Sigmoid colon (tissue), 7 donors: ENCODE data around the gene PSMB10. TPM values are rescaled to one million over a fixed set of nuclear protein-coding genes. Genes with fewer than 3 reads are reported as not detected.

Source experiments
- DNase-seq: peaks from one replicate; pipeline ENCODE4 v3.0.0-alpha.2; 2019
- H3K27ac ChIP-seq, 4 donors: fragments of 200-600 bp; sonication (generic); one replicate each; pipeline ENCODE4 v1.5.1; 2016 to 2019; ENCODE audit warnings: mild to moderate bottlenecking in 1 of 4
- H3K27me3 ChIP-seq, 3 donors: fragments of 200-600 bp; sonication (generic); one replicate each; pipeline ENCODE4 v1.5.1; 2019; ENCODE audit warnings: mild to moderate bottlenecking in 1 of 3
- H3K36me3 ChIP-seq, 4 donors: fragments of 200-600 bp; sonication (generic); one replicate each; pipeline ENCODE4 v1.5.1; 2016 to 2019
- H3K4me1 ChIP-seq, 4 donors: fragments of 200-600 bp; sonication (generic); one replicate each; pipeline ENCODE4 v1.5.1; 2017 to 2019
- H3K4me3 ChIP-seq, 4 donors: fragments of 200-600 bp; sonication (generic); one replicate each; pipeline ENCODE4 v1.5.1; 2017 to 2019; ENCODE audit warnings: mild to moderate bottlenecking in 2 of 4, moderate library complexity in 1 of 4
- H3K9me3 ChIP-seq, 4 donors: fragments of 200-600 bp in 3 of 4; sonication (generic) in 3 of 4; one replicate each; pipeline versions ENCODE4 v1.5.1 to v1.6.1; 2013 to 2019
- CTCF ChIP-seq, 4 experiments: fragments of 450-650 bp in 3 of 4; fragments of 200-600 bp in 1 of 4; IDR thresholded peaks; one replicate each; pipeline ENCODE4 v1.5.1; 2016 to 2019; ENCODE audit warnings: antibody characterized with exemption in 4 of 4, mild to moderate bottlenecking in 3 of 4, moderate library complexity in 2 of 4
- EP300 ChIP-seq, 4 donors: sonication (generic); formaldehyde crosslinking; IDR thresholded peaks; one replicate each; pipeline ENCODE4 v1.6.1; 2017; ENCODE audit warnings: antibody characterized with exemption in 4 of 4
- POLR2A ChIP-seq, 2 donors: fragments of 450-650 bp; IDR thresholded peaks; one replicate each; pipeline ENCODE4 v1.6.1; 2016; ENCODE audit warnings: antibody characterized with exemption in 2 of 2, mild to moderate bottlenecking in 2 of 2, moderate library complexity in 2 of 2
- POLR2AphosphoS5 ChIP-seq, 4 donors: sonication (generic); formaldehyde crosslinking; IDR thresholded peaks; one replicate each; pipeline ENCODE4 v1.6.1; 2017; ENCODE audit warnings: antibody characterized with exemption in 4 of 4
- WGBS, 2 donors: extraction: QIAGEN DNeasy Blood & Tissue Kit; methylation state at CpG; one replicate each; pipeline ENCODE4 v1.1.7; 2013; 5-methylcytosine and 5-hydroxymethylcytosine counted together
- intact Hi-C: fragments of 100-400 bp; cut with DNase I; formaldehyde crosslinking; loops from one replicate; pipeline ENCODE4 v1.15.1; 2023
- polyA plus RNA-seq, 3 donors: library from polyadenylated mRNA; stranded (reverse); fragments of 200-250 nt; gene quantifications; one replicate each; pipeline ENCODE4 v1.2.3, GENCODE V29; 2013
- small RNA-seq, 3 donors: library from RNA; depleted of rRNA; stranded (forward); fragments of <200 nt; gene quantifications; one replicate each; pipeline ENCODE3, GENCODE V24; 2016
- total RNA-seq, 4 donors: library from RNA; depleted of rRNA; stranded (reverse); fragments of >200 nt; gene quantifications; one replicate each; pipeline ENCODE4 v1.1.0, GENCODE V29; 2016
- donor health status: healthy with polysubstance abuse.
- donor health status: Bipolar disorder and iron deficiency.
- donor health status: healthy.

PSMB10 gene
- total and polyA plus RNA-seq, 7 donors = 37.1 to 200 (median 61.0) TPM

GRCh38 chr16:67885976-67886375 is 50.7 kb downstream of the PSMB10 start:
- intact Hi-C loops = loop anchor here (2.0 kb wide), 1 partner anchor 39 kb away; the partner anchor contains the start of genes CENPT and NUTF2
- Histone ChIP-seq H3K4me3 (no peak overlapping the region), H3K9me3 (no peaks in the 10 kb centered on the region), H3K27me3 (no peaks in the 10 kb centered on the region), H3K4me1 (peaks cover 0 to 13% (median 9%) of the 10 kb centered on the region in 4 donors), H3K27ac (no peak overlapping the region), H3K36me3 (peaks cover 24 to 32% (median 26%) of the 10 kb centered on the region in 4 donors)
- TF ChIP-seq EP300 (IDR thresholded peaks at IDR 0.05) = no peak
- no peak for TF ChIP-seq POLR2A (IDR thresholded peaks at IDR 0.05)
- TF ChIP-seq POLR2AphosphoS5 (IDR thresholded peaks at IDR 0.05) = no peak
- TF ChIP-seq CTCF (IDR thresholded peaks at IDR 0.05) = no peak
- no peak for DNase-seq
- WGBS, 2 donors = 96% methylated on average over 19 of the region's 19 CpGs

- Histone ChIP-seq H3K9me3 (no peaks in the 10 kb centered on the region), H3K4me1 (peaks cover 0 to 13% (median 9%) of the 10 kb centered on the region in 4 donors), H3K27ac (peak overlapping the region in 2 of 4 donors; percentile 68 to 69), H3K4me3 (no peak overlapping the region), H3K36me3 (peaks cover 28 to 37% (median 30%) of the 10 kb centered on the region in 4 donors), H3K27me3 (no peaks in the 10 kb centered on the region)
- intact Hi-C loops = loop anchor here (2.0 kb wide), 1 partner anchor 39 kb away; the partner anchor contains the start of genes CENPT and NUTF2
- no peak for DNase-seq
- TF ChIP-seq POLR2A (IDR thresholded peaks at IDR 0.05) (no peak), CTCF (IDR thresholded peaks at IDR 0.05) (no peak), POLR2AphosphoS5 (IDR thresholded peaks at IDR 0.05) (no peak), EP300 (IDR thresholded peaks at IDR 0.05) (no peak)
- WGBS, 2 donors = 92 to 95% methylated on average over 12 of the region's 12 CpGs
Observed at GRCh38 chr16:67885545-67885944, 51.1 kb downstream of the PSMB10 start.

DNA sequence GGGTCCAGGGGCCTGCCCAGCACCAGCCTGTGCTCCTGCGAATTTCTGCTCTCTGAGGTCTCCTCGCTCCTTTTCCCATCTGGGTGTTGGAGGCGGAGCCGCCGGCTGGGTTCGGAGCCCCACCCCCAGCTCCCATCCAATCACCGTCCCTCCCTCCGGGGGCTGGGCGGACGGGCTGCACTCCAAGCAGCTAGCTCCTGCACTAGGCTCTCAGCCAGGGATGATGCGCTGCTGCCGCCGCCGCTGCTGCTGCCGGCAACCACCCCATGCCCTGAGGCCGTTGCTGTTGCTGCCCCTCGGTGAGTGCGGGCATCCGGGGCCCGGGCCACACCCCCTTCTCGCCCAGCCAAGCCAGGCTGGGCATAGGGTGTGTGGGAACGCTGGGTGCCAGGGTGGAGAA is 52.0 kb downstream of the PSMB10 start, which contains the start of gene NRN1L:
Gene NRN1L, plus strand, starts transcription at position 202 of the 400 bp plus-strand sequence. Its CDS starts 19 bp downstream, at position 221.
- peak within 1 kb of the TSS; percentile 64 to 70 (median 68) for H3K27ac ChIP-seq
- intact Hi-C loops = loop anchor here (2.0 to 5.0 kb wide), 2 partner anchors 38 to 158 kb away; partner anchors contain the start of genes CENPT and NUTF2
- H3K27me3 ChIP-seq = no peaks in the 10 kb centered on the region
- H3K9me3 ChIP-seq = no peaks in the 10 kb centered on the region
- peak within 1 kb of the TSS in 3 of 4 donors; percentile 13 to 19 (median 17) for H3K4me3 ChIP-seq
- H3K4me1 ChIP-seq = peaks cover 0 to 13% (median 9%) of the 10 kb centered on the region in 4 donors
- TF ChIP-seq CTCF (IDR thresholded peaks at IDR 0.05) (no peak), POLR2AphosphoS5 (IDR thresholded peaks at IDR 0.05) (peak in 3 of 4 donors; percentile 36 to 45 (median 39))
- DNase-seq = peak; percentile 98
- H3K36me3 ChIP-seq = peaks cover 37 to 45% (median 38%) of the 10 kb centered on the region in 4 donors
- WGBS, 2 donors = 55 to 69% methylated on average over 22 of the region's 22 CpGs

Small RNA genes lying within 50 kb of the gene (small RNA-seq; reads per million reads assigned to genes)
- 0 reads per million in 3 donors for gene NRN1L

Other genes starting within 250 kb of the PSMB10 start
- 10 to 100 TPM in 2 of 4 donors, 1 to 10 TPM in 2; 8.1 to 19.1 (median 11.1) TPM for gene GFOD2, start 217.5 kb downstream of the PSMB10 start, total RNA-seq
- gene GFOD2, start 217.5 kb downstream of the PSMB10 start, polyA plus RNA-seq = 10 to 100 TPM; 13.8 to 19.5 (median 15.5) TPM
- gene RANBP10, start 130.3 kb downstream of the PSMB10 start, total RNA-seq = 1 to 10 TPM; 7.1 to 10.0 (median 7.6) TPM
- gene RANBP10, start 130.3 kb downstream of the PSMB10 start, polyA plus RNA-seq = 10 to 100 TPM in 1 of 3 donors, 1 to 10 TPM in 2; 4.2 to 15.5 (median 4.6) TPM
- gene TSNAXIP1, start 130.0 kb downstream of the PSMB10 start, total RNA-seq = 1 to 10 TPM; 1.1 to 2.9 (median 1.8) TPM
- under 1 TPM in 2 of 3 donors, not detected in 1; 0.60 to 0.92 TPM for gene TSNAXIP1, start 130.0 kb downstream of the PSMB10 start, polyA plus RNA-seq
- gene THAP11, start 94.5 kb downstream of the PSMB10 start, total RNA-seq = 10 to 100 TPM; 63.9 to 85.6 (median 75.2) TPM
- gene THAP11, start 94.5 kb downstream of the PSMB10 start, polyA plus RNA-seq = 10 to 100 TPM; 16.2 to 23.4 (median 20.8) TPM
- gene NUTF2, start 89.9 kb downstream of the PSMB10 start, total RNA-seq = 100 to 1,000 TPM in 1 of 4 donors, 10 to 100 TPM in 3; 50.8 to 106 (median 85.4) TPM
- 100 to 1,000 TPM in 1 of 3 donors, 10 to 100 TPM in 2; 93.8 to 115 (median 99.7) TPM for gene NUTF2, start 89.9 kb downstream of the PSMB10 start, polyA plus RNA-seq
- gene CENPT, start 89.2 kb downstream of the PSMB10 start, total RNA-seq = 10 to 100 TPM; 27.5 to 53.7 (median 41.8) TPM
- 10 to 100 TPM in 2 of 3 donors, 1 to 10 TPM in 1; 9.6 to 38.3 (median 19.0) TPM for gene CENPT, start 89.2 kb downstream of the PSMB10 start, polyA plus RNA-seq
- gene EDC4, start 63.8 kb downstream of the PSMB10 start, total RNA-seq = 10 to 100 TPM; 24.5 to 42.4 (median 32.2) TPM
- gene EDC4, start 63.8 kb downstream of the PSMB10 start, polyA plus RNA-seq = 10 to 100 TPM; 28.8 to 48.9 (median 42.3) TPM
- gene NRN1L, start 52.0 kb downstream of the PSMB10 start, total RNA-seq = not detected
- gene NRN1L, start 52.0 kb downstream of the PSMB10 start, polyA plus RNA-seq = 1 to 10 TPM in 1 of 3 donors, not detected in 2; 1.1 TPM
- 10 to 100 TPM; 13.9 to 20.8 (median 17.2) TPM for gene PSKH1, start 43.6 kb downstream of the PSMB10 start, total RNA-seq
- gene PSKH1, start 43.6 kb downstream of the PSMB10 start, polyA plus RNA-seq = 10 to 100 TPM; 22.2 to 29.2 (median 26.8) TPM
- 1 to 10 TPM in 1 of 4 donors, under 1 TPM in 2, not detected in 1; 0.71 to 1.7 (median 0.82) TPM for gene CTRL, start 5.0 kb downstream of the PSMB10 start, total RNA-seq
- 1 to 10 TPM in 1 of 3 donors, not detected in 2; 2.1 TPM for gene CTRL, start 5.0 kb downstream of the PSMB10 start, polyA plus RNA-seq
- 10 to 100 TPM; 10.4 to 31.0 (median 15.2) TPM for gene LCAT, start 7.3 kb upstream of the PSMB10 start, total RNA-seq
- gene LCAT, start 7.3 kb upstream of the PSMB10 start, polyA plus RNA-seq = 1 to 10 TPM in 2 of 3 donors, under 1 TPM in 1; 0.60 to 5.5 (median 1.6) TPM
- gene SLC12A4, start 31.8 kb upstream of the PSMB10 start, total RNA-seq = 10 to 100 TPM; 27.6 to 77.0 (median 45.6) TPM
- gene SLC12A4, start 31.8 kb upstream of the PSMB10 start, polyA plus RNA-seq = 10 to 100 TPM in 1 of 3 donors, 1 to 10 TPM in 2; 3.0 to 13.3 (median 3.2) TPM
- under 1 TPM in 1 of 4 donors, not detected in 3; 0.27 TPM for gene DPEP3, start 43.6 kb upstream of the PSMB10 start, total RNA-seq
- gene DPEP3, start 43.6 kb upstream of the PSMB10 start, polyA plus RNA-seq = under 1 TPM in 2 of 3 donors, not detected in 1; 0.09 to 0.46 TPM
- gene DPEP2, start 62.6 kb upstream of the PSMB10 start, total RNA-seq = 1 to 10 TPM; 2.1 to 3.9 (median 3.1) TPM
- 10 to 100 TPM in 1 of 3 donors, 1 to 10 TPM in 1, under 1 TPM in 1; 0.69 to 11.9 (median 1.2) TPM for gene DPEP2, start 62.6 kb upstream of the PSMB10 start, polyA plus RNA-seq
- not detected for gene DPEP2NB, start 79.1 kb upstream of the PSMB10 start, total RNA-seq
- gene DPEP2NB, start 79.1 kb upstream of the PSMB10 start, polyA plus RNA-seq = not detected
- gene DDX28, start 86.4 kb upstream of the PSMB10 start, total RNA-seq = 1 to 10 TPM; 5.0 to 6.9 (median 5.8) TPM
- gene DDX28, start 86.4 kb upstream of the PSMB10 start, polyA plus RNA-seq = 10 to 100 TPM in 1 of 3 donors, 1 to 10 TPM in 2; 3.0 to 12.8 (median 5.1) TPM
- 1 to 10 TPM; 3.6 to 7.3 (median 5.3) TPM for gene DUS2, start 86.4 kb upstream of the PSMB10 start, total RNA-seq
- 10 to 100 TPM in 1 of 3 donors, 1 to 10 TPM in 2; 6.6 to 17.3 (median 7.4) TPM for gene DUS2, start 86.4 kb upstream of the PSMB10 start, polyA plus RNA-seq
- 10 to 100 TPM; 42.8 to 52.2 (median 46.0) TPM for gene NFATC3, start 148.5 kb upstream of the PSMB10 start, total RNA-seq
- 10 to 100 TPM in 1 of 3 donors, 1 to 10 TPM in 2; 4.8 to 16.9 (median 6.0) TPM for gene NFATC3, start 148.5 kb upstream of the PSMB10 start, polyA plus RNA-seq